ENCODE results near the gene TRIO.

GRCh38 chr5:14123551-14123950 is 19.6 kb upstream of the TRIO start:
- TF ChIP-seq CTCF (IDR thresholded peaks at IDR 0.05) (no peak), POLR2A (IDR thresholded peaks at IDR 0.05) (no peak)
